HG02642 (cell line): ENCODE data around the gene SYMPK.

Experiments
- ATAC-seq: cut with Tn5 transposase; IDR thresholded peaks from one replicate; pipeline ENCODE4 v1.9.1; 2021; ENCODE audit warnings: mild to moderate bottlenecking; ENCODE audit not compliant: unreplicated experiment, poor library complexity

Gene SYMPK

DNA sequence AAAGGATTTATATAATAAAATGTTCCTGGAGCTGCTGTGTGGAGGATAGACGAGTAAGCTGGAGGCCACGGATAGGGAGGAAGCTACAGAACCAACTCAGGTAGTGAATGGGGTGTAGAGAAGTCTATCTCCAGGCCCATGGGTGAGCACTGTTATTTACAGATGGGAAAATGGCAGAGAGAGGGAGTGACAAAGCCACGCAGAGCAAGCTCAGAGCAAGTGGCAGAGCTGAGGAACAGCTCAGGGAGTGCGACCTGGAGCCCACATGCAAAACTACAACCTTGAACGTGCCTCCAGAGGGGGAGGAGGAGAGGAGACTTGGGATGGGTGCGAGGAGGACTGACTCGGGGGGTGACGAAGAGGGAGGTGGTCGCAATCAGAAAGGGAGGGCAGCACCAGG lies 34.4 kb downstream of the SYMPK start:
- no peak for ATAC-seq

DNA sequence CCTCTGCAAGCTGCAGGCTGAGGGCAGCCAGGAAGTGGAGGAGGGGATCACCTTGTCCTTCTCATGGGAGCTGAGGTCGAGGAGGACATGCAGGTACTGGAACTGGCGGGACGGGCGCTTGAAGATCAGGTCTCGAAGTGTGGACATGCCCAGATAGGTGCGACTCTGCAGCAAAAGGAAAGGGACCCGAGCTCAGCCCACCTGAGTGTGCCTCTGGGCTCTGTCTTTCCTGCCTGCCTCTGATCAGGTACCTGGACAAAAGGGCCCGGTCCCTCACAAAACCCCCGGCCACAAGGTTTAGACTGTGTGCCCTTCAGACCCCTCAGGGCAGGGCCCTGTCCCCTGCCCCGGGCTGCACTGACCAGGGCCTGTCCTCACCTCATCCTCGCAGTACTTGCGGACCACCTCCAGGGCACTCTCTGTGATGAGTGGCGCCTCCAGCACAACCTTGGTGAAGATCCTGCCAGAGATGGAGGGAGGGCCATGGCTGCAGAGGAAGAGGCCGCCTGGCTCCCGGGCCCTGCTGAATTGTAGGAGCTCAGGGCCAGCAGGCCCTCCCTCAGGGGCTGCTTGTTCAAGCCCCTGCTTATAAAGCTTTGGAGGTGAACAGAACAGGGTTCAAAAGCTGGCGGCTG lies 35.4 kb downstream of the SYMPK start:
- ATAC-seq, result no peak

DNA sequence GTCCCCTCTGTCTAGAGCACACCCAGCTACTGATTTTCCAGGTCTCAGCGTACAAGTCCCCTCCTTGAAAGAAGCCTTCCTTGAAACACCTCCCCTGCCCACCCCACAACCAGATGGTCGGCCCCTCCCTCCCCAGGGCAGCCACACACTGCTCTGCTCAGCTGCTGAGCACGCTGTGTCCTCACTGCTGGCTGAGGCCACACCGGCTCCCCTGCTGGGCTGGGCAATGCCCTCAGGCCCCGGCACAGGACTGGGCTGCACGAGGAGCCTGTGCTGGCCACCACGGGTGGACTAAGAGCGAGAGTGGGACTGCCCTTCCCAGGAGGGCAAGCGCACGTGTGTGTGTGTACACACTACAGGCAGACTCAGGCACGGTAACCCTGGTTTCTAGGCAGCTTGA lies 36.0 kb downstream of the SYMPK start:
- no peak for ATAC-seq

DNA sequence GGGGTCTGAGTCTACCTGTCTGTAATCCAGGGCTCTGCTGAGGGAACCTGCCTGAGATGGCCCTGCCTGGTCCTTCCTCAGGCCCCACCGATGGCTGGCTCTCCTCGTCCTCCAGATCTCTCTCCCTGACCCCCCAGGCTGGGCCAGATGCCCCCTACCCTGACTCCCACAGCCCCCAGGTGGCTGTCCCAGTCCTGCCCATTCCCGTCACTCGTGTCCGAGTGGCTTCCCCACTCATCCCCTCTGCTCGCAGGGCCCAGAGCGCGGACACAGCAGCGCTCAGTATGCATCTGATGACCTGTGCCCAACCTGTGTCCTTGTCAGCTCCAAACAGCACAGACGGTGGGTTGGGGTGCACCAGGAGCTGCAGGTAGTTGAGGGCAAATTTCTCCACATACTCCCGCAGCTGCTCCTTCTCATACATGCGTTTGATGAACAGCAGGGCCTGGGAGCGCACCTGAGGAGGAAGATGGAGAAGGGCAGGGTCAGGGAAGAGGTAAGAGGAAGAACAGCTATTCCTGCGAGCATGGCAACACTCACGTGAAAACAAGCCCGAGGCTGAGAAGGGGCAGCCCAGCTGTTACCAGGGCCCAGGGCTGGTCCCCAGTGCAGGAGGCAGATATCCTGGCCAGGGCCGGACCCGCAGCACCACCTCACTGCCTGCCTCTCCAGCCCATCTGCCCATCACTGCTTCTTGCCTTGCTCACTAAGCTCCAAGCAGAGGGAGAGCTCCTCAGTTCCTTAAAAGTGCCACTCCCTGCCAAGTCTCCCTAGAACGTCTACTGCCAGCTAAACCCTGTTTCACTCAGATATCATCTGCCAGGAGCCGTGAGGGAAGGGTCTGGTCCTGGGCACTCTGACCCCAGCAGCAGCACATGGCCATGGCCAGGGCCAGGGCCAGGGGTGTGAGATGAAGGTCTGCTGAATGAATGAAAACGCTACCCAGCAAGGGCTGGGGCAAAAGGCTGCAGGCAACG lies 36.7 kb downstream of the SYMPK start:
- no peak for ATAC-seq

GRCh38 chr19:45825263-45825605 lies 37.7 kb downstream of the SYMPK start:
- ATAC-seq, result no peak

DNA sequence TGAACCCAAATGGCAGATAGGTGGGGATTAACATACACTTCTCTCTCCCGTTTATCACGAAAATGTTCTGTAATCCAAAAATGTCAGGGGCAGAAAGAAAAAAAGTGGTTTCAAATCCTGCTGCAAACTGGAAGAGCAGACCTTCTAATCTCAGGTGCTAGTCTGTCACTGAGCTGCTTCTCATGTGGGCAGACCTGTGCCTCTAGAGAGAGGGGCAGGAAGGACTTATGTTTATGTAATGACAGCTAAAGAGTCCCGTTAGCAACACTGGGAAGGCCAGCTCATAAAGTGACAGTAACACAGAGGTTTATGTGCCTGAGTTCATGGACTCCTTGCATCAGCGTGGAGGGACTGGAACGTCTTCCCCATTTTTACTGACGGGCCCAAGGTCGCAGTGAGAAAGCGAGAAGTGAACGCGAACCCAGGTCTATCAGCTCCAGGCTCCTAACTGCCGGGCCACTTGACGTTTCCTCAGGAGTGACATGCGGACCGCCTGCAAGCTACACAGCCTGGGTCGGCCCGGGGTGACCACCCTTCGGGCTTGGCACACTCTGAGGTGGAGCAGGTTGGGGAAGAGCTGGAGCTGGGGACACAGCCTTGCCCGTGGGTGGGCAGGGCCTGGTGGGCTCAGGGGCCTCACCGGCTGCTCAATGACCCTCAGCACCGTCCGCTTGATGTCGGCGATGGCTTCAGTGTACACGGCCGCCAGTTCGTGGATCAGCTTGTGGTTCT lies 38.2 kb downstream of the SYMPK start:
- no peak for ATAC-seq

- no peak for ATAC-seq
Measured at GRCh38 chr19:45824041-45824471, 38.9 kb downstream of the SYMPK start.

DNA sequence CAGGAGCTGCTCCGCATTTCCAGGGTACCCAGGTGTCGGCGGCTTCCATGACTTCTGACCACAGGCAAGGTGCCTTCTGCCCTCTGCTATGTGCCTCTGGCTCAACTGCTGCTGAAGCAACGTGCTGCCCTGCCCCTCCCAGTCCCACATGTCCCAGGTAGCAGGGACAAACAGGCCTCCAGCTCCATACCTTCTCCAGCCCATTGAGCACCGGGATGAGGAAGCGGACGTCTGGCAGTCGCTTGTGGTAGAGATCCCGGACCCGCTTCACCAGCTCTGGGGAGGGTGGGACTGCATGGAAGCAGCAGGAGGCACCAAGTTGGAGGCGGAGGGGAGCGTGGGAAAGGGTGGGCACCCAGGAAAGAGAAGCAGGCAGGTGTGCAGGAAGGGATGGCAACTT lies 39.8 kb downstream of the SYMPK start:
- ATAC-seq, result no peak

GRCh38 chr19:45822716-45823115 lies 40.2 kb downstream of the SYMPK start:
- no peak for ATAC-seq

DNA sequence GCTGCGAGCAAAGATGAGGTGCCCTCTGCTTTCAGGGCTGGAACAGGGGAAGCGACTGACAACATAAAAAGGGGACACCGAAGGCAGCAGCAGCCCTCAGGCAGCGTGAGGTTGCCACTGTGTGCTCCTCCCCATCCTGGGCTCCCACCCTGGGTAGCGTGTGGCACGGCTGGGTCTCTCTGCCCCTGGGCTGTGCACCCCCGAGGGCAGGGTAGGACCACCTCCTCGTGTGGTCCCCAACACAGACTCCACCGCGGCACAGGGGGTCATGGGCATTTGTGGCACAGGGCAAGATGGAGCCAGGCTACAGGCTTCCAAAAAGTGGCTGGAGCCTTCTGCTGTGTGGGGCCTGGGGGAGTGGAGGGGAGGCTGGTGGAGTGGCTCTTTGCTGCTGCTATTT lies 41.4 kb downstream of the SYMPK start:
- ATAC-seq, result no peak

- ATAC-seq, result no peak
Measured at GRCh38 chr19:45821103-45821521, 41.8 kb downstream of the SYMPK start.

GRCh38 chr19:45820413-45821102 lies 42.4 kb downstream of the SYMPK start:
- no peak for ATAC-seq

DNA sequence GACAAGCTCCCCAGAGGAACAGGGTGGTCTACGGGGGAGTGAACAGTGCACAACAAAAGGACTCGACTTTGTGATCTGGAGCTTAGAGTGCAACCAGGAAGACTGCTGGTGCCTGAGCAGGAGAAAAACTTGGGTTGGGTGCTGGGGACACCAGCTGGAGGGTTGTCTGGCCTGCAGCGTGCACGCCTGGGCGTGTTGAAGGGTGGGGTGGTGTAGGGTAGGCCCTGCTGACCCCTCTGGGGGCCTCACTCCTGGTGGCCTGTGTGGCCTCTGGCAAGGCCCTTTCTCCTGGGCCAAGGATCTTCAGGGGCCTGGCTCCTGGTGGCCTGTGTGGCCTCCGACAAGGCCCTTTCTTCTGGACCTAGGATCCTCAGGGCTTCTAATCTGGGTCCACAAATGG lies 43.2 kb downstream of the SYMPK start:
- no peak for ATAC-seq

DNA sequence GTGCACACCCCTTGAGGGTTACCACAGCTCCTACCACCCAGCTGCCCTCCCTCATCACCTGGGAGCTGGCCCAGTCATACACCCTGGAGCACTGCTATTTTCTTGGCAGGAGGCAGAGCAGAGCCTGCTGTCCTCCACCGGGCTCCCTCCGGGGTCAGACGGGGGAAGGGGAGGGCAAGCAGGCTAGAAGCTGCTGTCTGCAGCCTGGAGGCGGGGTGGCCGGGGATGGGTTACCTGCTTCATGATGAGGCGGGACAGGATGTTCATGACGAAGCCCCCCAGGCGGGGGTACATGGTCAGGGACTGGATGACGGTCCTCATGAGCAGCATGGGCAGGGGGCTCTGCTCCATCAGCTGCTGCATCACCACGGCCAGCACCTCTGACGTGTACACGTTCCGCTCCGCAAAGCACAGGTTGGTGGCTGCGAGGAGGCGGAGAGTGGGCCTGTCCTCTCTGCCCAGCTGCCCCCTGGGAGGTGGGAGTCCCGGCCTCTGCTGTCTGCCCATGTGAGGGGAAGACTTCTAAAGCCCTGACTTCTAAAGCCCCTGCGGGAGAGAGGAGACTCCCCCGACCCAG lies 45.1 kb downstream of the SYMPK start:
- ATAC-seq, result no peak

DNA sequence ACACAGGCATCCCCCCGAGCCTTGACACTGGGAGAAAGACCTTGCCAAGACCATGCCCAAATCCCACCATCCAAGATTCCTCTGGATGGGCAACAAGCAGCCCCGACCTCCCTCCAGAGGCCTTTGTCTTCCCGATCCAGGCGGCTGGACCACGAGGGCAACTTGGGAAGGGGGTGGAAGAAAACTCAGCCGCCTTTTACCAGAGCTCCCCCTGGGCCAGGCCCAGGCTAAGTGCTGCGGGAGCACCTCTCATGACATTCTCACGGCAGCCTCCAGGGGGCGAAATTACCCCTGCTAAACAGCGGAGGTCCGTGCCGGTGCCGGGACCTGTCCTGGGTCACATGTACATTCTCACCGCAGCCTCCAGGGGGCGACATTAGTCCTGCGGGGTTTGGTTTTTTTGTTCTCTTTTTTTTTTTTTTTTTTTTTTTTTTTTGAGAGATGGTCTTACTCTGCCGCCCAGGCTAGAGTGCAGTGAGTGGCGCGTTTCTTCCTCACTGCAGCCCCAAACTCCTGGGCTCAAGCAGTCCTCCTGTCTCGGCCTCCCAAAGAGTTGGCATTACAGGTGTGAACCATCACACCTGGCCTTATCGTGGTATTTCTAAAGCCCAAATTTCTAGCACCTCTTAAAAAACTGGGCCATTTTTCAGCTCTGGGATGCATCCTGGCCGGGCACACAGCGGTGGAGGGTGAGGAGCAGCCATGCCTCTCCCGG lies 45.8 kb downstream of the SYMPK start:
- peak; percentile 81 for ATAC-seq

GRCh38 chr19:45816236-45817009 lies 46.5 kb downstream of the SYMPK start:
- ATAC-seq, result no peak

- ATAC-seq, result no peak
Measured at GRCh38 chr19:45815481-45816216, 47.3 kb downstream of the SYMPK start.

DNA sequence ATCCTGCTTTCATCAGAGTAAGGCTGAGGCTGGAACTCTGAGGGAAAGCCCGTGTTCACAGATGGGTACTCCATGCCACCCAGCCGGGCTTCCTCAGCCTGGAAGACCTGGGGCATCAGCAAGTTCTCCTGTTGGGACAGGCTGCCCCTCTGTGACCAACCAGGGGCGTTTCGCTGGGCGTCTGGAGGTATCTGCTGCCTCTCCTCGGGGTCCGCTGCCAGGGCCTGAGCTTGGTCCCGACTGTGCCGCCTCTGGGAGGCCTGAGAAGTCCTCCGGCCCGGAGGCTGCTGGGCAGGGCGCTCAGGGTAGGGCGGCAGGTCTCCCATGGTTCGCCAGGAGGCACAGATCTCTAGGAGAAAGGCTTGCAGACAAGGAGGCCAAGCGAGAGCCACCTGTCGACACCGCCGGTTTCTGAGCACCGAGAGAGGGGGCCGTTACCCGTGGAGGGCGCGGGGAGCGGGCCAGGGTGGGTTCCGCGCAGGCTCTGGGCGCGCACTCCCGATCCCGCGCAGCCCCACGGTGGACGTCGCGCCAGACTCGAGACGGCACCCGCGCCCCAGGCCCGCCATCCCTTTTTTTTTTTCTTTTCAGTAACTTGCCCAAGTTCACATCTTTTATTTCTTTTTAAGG lies 48.0 kb downstream of the SYMPK start, which contains the start of gene RSPH6A:
Gene RSPH6A, minus strand, starts transcription at position 458 of the 630 bp plus-strand sequence. Its CDS starts 132 bp downstream, at position 326.
- no peak for ATAC-seq
